ENCODE results near the gene NAV1. TPM values are rescaled to one million over a fixed set of nuclear protein-coding genes. Genes with fewer than 3 reads are reported as not detected.

The NAV1 gene
- total RNA-seq, 1 experiment from 2014 or later = 51.0 TPM

- DNase-seq (ENCODE audit: low spot score) (no peak), ATAC-seq (no peak)
- POLR2A ChIA-PET = no interaction called here
- H3K9me3 Mint-ChIP-seq = no peaks in the 10 kb centered on the region
- no peak overlapping the region for H3K27ac Mint-ChIP-seq
- CTCF ChIA-PET = interaction anchor here (1.3 to 8.2 kb wide), 5 partner anchors 24 to 360 kb away, joined by 3 to 87 read pairs (median 28); no protein-coding TSS in a partner anchor
- H3K36me3 Mint-ChIP-seq = no peaks in the 10 kb centered on the region
- peaks cover 39% of the 10 kb centered on the region for H3K4me1 Mint-ChIP-seq
- no peak overlapping the region for H3K4me3 Mint-ChIP-seq
- no peak for TF ChIP-seq GRHL2 (CRISPR knock-in tag; IDR thresholded peaks at IDR 0.05; ENCODE audit: insufficient replicate concordance, severe bottlenecking)
- no peak for TF ChIP-seq KAT7 (CRISPR knock-in tag; IDR thresholded peaks at IDR 0.05; ENCODE audit: borderline replicate concordance)
- no peak for TF ChIP-seq ZNF138 (CRISPR knock-in tag; conservative IDR thresholded peaks at IDR 0.05)
- no peak for TF ChIP-seq USF1 (CRISPR knock-in tag; IDR thresholded peaks at IDR 0.05)
- no peak for TF ChIP-seq NFYB (CRISPR knock-in tag; conservative IDR thresholded peaks at IDR 0.05; ENCODE audit: low read depth)
- TF ChIP-seq NFE2L1 (CRISPR knock-in tag; IDR thresholded peaks at IDR 0.05) = no peak
- no peak for TF ChIP-seq ESRRA (CRISPR knock-in tag; IDR thresholded peaks at IDR 0.05; ENCODE audit: borderline replicate concordance)
- no peak for TF ChIP-seq ATF3 (CRISPR knock-in tag; conservative IDR thresholded peaks at IDR 0.05)
- TF ChIP-seq ZNF425 (CRISPR knock-in tag; conservative IDR thresholded peaks at IDR 0.05) = no peak
- no peak for TF ChIP-seq MAX (CRISPR knock-in tag; IDR thresholded peaks at IDR 0.05)
- TF ChIP-seq ZBTB21 (CRISPR knock-in tag; IDR thresholded peaks at IDR 0.05; ENCODE audit: borderline replicate concordance) = no peak
- no peak for TF ChIP-seq ZNF317 (CRISPR knock-in tag; IDR thresholded peaks at IDR 0.05; ENCODE audit: borderline replicate concordance, low read depth)
- TF ChIP-seq ZMAT4 (CRISPR knock-in tag; IDR thresholded peaks at IDR 0.05) = no peak
- TF ChIP-seq ELF4 (CRISPR knock-in tag; IDR thresholded peaks at IDR 0.05; ENCODE audit: low read depth) = no peak
- TF ChIP-seq CDX4 (CRISPR knock-in tag; IDR thresholded peaks at IDR 0.05; ENCODE audit: borderline replicate concordance) = no peak
- peaks cover 52% of the 10 kb centered on the region for H3K27me3 Mint-ChIP-seq (ENCODE audit: low read depth)
Observed at GRCh38 chr1:201536558-201536957, 2.4 kb upstream of the NAV1 start.

GRCh38 chr1:201537028-201537427 lies 1.9 kb upstream of the NAV1 start:
- H3K27ac Mint-ChIP-seq = no peak overlapping the region
- no peaks in the 10 kb centered on the region for H3K36me3 Mint-ChIP-seq
- H3K9me3 Mint-ChIP-seq = no peaks in the 10 kb centered on the region
- no peak overlapping the region for H3K4me3 Mint-ChIP-seq
- peaks cover 37% of the 10 kb centered on the region for H3K4me1 Mint-ChIP-seq
- POLR2A ChIA-PET = no interaction called here
- peaks cover 57% of the 10 kb centered on the region for H3K27me3 Mint-ChIP-seq (ENCODE audit: low read depth)
- CTCF ChIA-PET = interaction anchor here (1.5 to 5.9 kb wide), 4 partner anchors 24 to 359 kb away, joined by 4 to 43 read pairs (median 18); no protein-coding TSS in a partner anchor
- no peak for DNase-seq (ENCODE audit: low spot score)
- no peak for TF ChIP-seq ZNF263 (CRISPR knock-in tag; IDR thresholded peaks at IDR 0.05; ENCODE audit: low read depth)
- TF ChIP-seq HMGA2 (CRISPR knock-in tag; IDR thresholded peaks at IDR 0.05) = no peak
- no peak for TF ChIP-seq TEAD1 (CRISPR knock-in tag; IDR thresholded peaks at IDR 0.05)
- TF ChIP-seq ZNF121 (CRISPR knock-in tag; IDR thresholded peaks at IDR 0.05) = no peak
- TF ChIP-seq HMGXB4 (CRISPR knock-in tag; IDR thresholded peaks at IDR 0.05) = no peak
- no peak for TF ChIP-seq PREB (CRISPR knock-in tag; IDR thresholded peaks at IDR 0.05; ENCODE audit: borderline replicate concordance)
- TF ChIP-seq NR2C2 (CRISPR knock-in tag; IDR thresholded peaks at IDR 0.05) = no peak
- TF ChIP-seq ZNF671 (CRISPR knock-in tag; IDR thresholded peaks at IDR 0.05) = no peak
- no peak for TF ChIP-seq GRHL2 (CRISPR knock-in tag; IDR thresholded peaks at IDR 0.05; ENCODE audit: insufficient replicate concordance, severe bottlenecking)
- TF ChIP-seq ZNF232 (CRISPR knock-in tag; IDR thresholded peaks at IDR 0.05) = no peak
- ATAC-seq = no peak
